ENCODE measurements around the gene LRP2. TPM values are rescaled to one million over a fixed set of nuclear protein-coding genes. Genes with fewer than 3 reads are reported as not detected.

LRP2 gene
- total and polyA plus RNA-seq, 2 of the 4 experiments (the other 2 are of a cell fraction): not detected

GRCh38 chr2:169118060-169118459 is 244.3 kb downstream of the LRP2 start:
- intact Hi-C loops (cut with micrococcal nuclease) (no loop called here), in situ Hi-C loops (cut with MboI; ENCODE audit: low sequenced_read_pairs) (no loop called here), dilution Hi-C loops (cut with HindIII; ENCODE audit: low sequenced_read_pairs, unreplicated experiment) (no loop called here)
- Histone ChIP-seq H2BK120ac (ENCODE audit: low read depth, low read length) (no peak overlapping the region), H3K23ac (ENCODE audit: low read depth, low read length) (no peak overlapping the region), H3K36me3 (ENCODE audit: control insufficient read depth, insufficient read depth, low read length) (no peaks in the 10 kb centered on the region), H3K4ac (ENCODE audit: low read depth, low read length) (no peak overlapping the region), H4K20me1 (ENCODE audit: insufficient read depth, low read length) (no peaks in the 10 kb centered on the region), H2BK5ac (ENCODE audit: low read depth, low read length, poor library complexity, severe bottlenecking) (no peak overlapping the region), H3K4me2 (ENCODE audit: low read depth, low read length) (no peak overlapping the region), H2AFZ (replicated peaks; ENCODE audit: low read length, poor library complexity) (no peak overlapping the region), H4K91ac (ENCODE audit: insufficient read depth, low read depth, low read length) (no peak overlapping the region), H3K79me1 (ENCODE audit: low read depth in 1 of 2, low read length in 2 of 2) (no peaks in the 10 kb centered on the region), H2AK5ac (ENCODE audit: low read depth, low read length) (no peak overlapping the region), H3K4me3 (ENCODE audit: insufficient read depth, low read depth, low read length) (no peak overlapping the region), H3K4me1 (ENCODE audit: control insufficient read depth, insufficient read depth, low read length) (no peaks in the 10 kb centered on the region), H2AK9ac (replicated peaks; ENCODE audit: low read depth, low read length, poor library complexity) (no peak overlapping the region), H2BK20ac (ENCODE audit: low read depth, low read length) (no peak overlapping the region), H3K9me3 (ENCODE audit: control insufficient read depth, insufficient read depth, low read length) (no peaks in the 10 kb centered on the region), H3K27ac (ENCODE audit: insufficient read depth, low read length) (no peak overlapping the region), H3K9me1 (ENCODE audit: insufficient read depth, low read length) (no peaks in the 10 kb centered on the region), H3K9ac (ENCODE audit: low read depth, low read length) (no peak overlapping the region), H3K56ac (ENCODE audit: extremely low read depth, insufficient read depth, low read length) (no peak overlapping the region), H3K14ac (replicated peaks; ENCODE audit: low read depth, low read length) (no peak overlapping the region), H4K5ac (ENCODE audit: low read depth, low read length) (no peak overlapping the region), H2BK15ac (ENCODE audit: low read depth, low read length) (no peak overlapping the region), H3K18ac (ENCODE audit: low read depth, low read length) (no peak overlapping the region), H4K8ac (ENCODE audit: low read depth in 2 of 2, low read length in 2 of 2) (no peak overlapping the region), H3K27me3 (ENCODE audit: control insufficient read depth, insufficient read depth, low read length) (no peaks in the 10 kb centered on the region)
- TF ChIP-seq MXI1 (IDR thresholded peaks at IDR 0.05; ENCODE audit: borderline replicate concordance, low read depth, low read length) (no peak), BHLHE40 (IDR thresholded peaks at IDR 0.05; ENCODE audit: low read depth, low read length) (no peak), NFE2L2 (IDR thresholded peaks at IDR 0.05; ENCODE audit: low read depth, low read length) (no peak), MAFK (IDR thresholded peaks at IDR 0.05; ENCODE audit: low read depth, low read length) (no peak), RAD21 (IDR thresholded peaks at IDR 0.05; ENCODE audit: low read length) (no peak), MAZ (IDR thresholded peaks at IDR 0.05; ENCODE audit: borderline replicate concordance, low read depth, low read length) (no peak), CTCF (conservative IDR thresholded peaks at IDR 0.05; ENCODE audit: low read depth, low read length) (no peak), CEBPB (IDR thresholded peaks at IDR 0.05; ENCODE audit: low read depth, low read length) (no peak), FOS (IDR thresholded peaks at IDR 0.05; ENCODE audit: low read depth, low read length) (no peak)
- no peak for DNase-seq
- WGBS, 2 experiments (ENCODE audit: extremely low coverage in 2 of 2, insufficient read length in 1 of 2): 0% methylated on average over 1 of the region's 2 CpGs; no CpG with 5 or more reads in 1 of the 2 experiments
- no TSS peak for BruUV-seq (replicated peaks)
- ChIA-PET POLR2A (ENCODE audit: unreplicated experiment) (no interaction called here), CTCF (no interaction called here)
- ATAC-seq (ENCODE audit: low read depth): no peak
